LNCaP clone FGC (cell line): ENCODE results near the gene CEND1.

Experiments used
- DNase-seq: peaks from one replicate; pipeline ENCODE4 v3.0.0-alpha.2; 2011; ENCODE audit warnings: low read depth
- H3K4me3 ChIP-seq: 2 replicates; pipeline ENCODE4 v1.5.1; 2011; ENCODE audit warnings: mild to moderate bottlenecking, low read depth, low read length, control low read depth
- TF ChIP-seq, protein P1 (sequence below): IDR thresholded peaks from 2 replicates; pipeline ENCODE4 v1.5.1; 2012; ENCODE audit warnings: mild to moderate bottlenecking; ENCODE audit not compliant: control insufficient read depth, insufficient read depth; ENCODE audit errors: extremely low read depth

Gene CEND1

DNA sequence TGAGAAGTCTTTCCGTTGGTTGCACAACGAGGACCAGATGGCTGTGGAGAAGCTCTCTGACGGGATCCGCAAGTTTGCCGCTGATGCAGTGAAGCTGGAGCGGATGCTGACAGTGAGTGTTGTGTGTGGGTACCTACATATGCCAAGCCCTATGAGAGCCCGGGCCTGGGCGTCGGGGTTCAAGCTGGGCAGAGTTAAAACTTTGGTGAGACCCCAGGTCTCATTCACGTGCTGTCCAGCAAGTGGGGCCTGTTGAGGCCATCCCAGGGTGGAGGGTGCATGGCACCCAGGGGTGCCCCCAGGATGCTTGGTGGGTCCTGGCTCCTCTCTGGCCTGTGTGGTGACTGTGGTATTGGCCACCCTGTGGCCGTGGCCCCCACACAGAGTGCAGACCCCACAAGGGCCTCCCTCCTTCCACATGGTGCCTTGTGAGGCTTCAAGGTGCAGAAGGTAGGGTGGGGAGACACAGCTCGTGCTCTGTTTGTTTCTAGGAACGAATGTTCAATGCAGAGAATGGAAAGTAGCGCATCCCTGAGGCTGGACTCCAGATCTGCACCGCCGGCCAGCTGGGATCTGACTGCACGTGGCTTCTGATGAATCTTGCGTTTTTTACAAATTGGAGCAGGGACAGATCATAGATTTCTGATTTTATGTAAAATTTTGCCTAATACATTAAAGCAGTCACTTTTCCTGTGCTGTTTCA is 25.4 kb downstream of the CEND1 start:
- TF ChIP-seq, protein P1, sequence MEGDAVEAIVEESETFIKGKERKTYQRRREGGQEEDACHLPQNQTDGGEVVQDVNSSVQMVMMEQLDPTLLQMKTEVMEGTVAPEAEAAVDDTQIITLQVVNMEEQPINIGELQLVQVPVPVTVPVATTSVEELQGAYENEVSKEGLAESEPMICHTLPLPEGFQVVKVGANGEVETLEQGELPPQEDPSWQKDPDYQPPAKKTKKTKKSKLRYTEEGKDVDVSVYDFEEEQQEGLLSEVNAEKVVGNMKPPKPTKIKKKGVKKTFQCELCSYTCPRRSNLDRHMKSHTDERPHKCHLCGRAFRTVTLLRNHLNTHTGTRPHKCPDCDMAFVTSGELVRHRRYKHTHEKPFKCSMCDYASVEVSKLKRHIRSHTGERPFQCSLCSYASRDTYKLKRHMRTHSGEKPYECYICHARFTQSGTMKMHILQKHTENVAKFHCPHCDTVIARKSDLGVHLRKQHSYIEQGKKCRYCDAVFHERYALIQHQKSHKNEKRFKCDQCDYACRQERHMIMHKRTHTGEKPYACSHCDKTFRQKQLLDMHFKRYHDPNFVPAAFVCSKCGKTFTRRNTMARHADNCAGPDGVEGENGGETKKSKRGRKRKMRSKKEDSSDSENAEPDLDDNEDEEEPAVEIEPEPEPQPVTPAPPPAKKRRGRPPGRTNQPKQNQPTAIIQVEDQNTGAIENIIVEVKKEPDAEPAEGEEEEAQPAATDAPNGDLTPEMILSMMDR, result no peak
- no peak overlapping the region for H3K4me3 ChIP-seq
- DNase-seq, result no peak

DNA sequence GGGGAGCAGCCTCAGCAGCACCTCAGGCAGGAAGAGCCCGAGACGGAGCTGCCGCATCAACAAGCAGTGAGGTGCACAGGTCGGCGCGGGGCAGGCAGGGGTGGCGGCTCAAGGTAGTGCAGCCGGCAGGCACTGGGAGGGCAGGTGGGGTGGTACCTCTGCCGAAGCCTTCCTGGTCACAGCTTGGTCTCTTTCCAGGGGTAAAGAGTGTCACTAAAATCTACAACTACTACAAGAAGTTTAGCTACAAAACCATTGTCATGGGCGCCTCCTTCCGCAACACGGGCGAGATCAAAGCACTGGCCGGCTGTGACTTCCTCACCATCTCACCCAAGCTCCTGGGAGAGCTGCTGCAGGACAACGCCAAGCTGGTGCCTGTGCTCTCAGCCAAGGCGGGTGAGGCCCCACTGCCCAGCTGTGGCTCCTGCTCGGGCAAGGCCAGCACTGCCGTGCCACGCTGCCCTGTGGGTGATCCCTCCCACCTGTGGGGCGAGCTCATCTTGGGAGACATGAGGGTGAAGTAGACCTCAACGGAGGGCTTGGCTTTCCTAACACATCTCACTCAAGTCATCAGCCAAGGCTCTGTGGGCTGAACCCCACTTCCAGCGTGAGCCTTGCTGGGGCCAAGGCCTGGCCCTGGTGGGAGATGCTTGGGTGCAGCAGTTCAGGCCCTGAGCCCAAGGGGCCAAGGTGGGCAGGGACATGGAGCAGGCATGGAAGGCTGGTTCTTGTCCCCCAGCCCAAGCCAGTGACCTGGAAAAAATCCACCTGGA is 26.2 kb downstream of the CEND1 start:
- no peak for DNase-seq
- H3K4me3 ChIP-seq, result no peak overlapping the region
- TF ChIP-seq, protein P1, result no peak

DNA sequence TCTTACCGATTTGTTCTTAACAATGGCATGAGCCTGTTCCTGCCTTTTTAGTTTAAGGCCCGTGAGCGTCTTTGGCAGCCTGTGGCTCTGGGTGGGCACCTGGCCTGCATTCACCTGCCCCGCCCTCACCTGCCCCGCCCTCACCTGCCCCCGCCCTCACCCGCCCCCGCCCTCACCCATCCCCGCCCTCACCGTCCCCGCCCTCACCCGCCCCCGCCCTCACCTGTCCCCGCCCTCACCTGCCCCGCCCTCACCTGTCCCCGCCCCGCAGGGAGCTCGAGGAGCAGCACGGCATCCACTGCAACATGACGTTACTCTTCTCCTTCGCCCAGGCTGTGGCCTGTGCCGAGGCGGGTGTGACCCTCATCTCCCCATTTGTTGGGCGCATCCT is 26.8 kb downstream of the CEND1 start:
- DNase-seq, result no peak
- no peak overlapping the region for H3K4me3 ChIP-seq
- TF ChIP-seq, protein P1, result no peak

DNA sequence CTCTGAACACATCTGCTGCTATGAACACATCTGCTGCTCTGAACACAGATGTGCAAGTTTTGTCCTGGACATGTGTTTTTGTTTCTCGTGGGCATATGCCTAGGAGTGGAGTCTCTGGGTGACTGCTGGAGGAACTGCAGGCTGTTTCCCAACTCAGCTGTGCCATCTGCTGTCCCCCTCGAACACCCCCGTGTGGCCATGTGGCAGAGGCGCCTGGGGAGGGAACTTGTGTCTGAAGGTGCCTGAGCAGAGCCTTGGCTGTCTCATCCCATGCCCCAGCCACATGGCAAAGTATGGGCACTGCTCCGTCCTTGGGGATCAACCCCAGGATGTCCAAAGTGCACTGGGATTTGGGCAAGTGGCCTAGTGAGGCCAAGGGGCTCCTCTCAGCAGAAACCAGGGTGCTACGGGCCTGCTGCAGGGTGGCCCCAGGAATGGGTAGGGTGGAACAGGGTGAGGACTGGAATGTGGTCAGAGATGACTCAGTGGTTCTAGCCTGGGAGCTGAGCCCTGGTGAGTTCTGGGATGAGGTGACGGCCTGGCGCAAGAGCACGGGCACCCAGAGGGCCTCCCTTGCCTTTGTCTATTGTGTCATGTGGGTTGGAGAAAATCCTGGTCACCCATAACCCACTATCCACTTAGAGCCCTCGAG is 27.3 kb downstream of the CEND1 start:
- TF ChIP-seq, protein P1, result 0 out of 2 replicates have a peak, but pooled peaks have one; percentile 13
- DNase-seq, result no peak
- H3K4me3 ChIP-seq, result no peak overlapping the region

DNA sequence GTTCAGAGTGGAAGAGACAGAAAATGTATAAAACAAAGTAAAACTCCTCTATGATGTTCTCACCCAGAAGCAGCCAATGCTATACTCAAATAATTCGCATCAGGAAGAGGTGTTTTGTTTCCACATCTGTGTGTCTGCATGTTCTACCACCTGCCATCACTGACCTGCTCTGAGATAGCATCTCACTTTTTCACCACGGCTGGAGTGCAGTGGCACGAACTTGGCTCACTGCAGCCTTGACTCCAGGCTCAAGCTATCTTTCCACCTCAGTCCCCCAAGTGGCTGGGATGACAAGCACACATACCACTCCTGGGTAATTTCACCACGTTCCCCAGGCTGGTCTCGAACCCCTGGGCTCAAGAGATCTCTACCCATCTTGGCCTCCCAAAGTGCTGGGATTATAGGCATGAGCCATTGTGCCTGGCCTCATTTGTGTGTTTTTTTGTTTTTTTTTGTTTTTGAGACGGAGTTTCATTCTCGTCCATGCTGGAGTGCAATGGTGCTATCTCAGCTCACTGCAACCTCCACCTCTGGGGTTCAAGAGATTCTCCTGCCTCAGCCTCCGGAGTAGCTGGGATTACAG is 28.3 kb downstream of the CEND1 start:
- no peak for DNase-seq
- no peak overlapping the region for H3K4me3 ChIP-seq
- TF ChIP-seq, protein P1, result no peak

DNA sequence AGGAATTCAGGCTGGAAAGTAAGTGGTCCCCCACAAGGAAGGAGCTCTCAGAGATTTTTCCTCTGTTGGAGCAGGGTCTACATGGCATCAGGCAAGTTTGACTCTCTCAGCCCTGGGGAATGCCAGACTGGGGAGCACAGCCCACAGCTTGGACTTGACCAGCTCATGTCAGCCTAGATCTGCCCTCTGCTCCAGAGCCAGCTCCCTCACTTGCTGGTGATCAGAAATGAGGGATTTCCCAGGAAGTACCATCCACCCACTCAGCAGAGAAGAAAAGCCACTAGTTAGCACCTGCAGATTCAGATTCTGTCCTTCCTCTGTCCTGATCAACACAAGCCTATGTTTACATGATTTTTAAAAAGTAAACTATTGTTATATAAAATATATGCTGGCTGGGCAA is 29.7 kb downstream of the CEND1 start:
- TF ChIP-seq, protein P1, result no peak
- DNase-seq, result no peak

More for the DNA sequence above, 29.7 kb downstream of the CEND1 start:
- H3K4me3 ChIP-seq, result no peak overlapping the region
